ENCODE measurements around the gene AOPEP. TPM values are rescaled to one million over a fixed set of nuclear protein-coding genes. Genes with fewer than 3 reads are reported as not detected.

AOPEP gene
- total RNA-seq, 4 donors from 2014 or later = 126 to 216 (median 136) TPM

- Histone ChIP-seq H3K27me3 (no peaks in the 10 kb centered on the region), H3K27ac (peak overlapping the region; percentile 47 to 90 (median 64)), H3K9me3 (no peaks in the 10 kb centered on the region), H3K36me3 (no peaks in the 10 kb centered on the region), H3K4me3 (replicated peaks in 1 of 3) (no peak overlapping the region), H3K4me1 (peaks cover 41 to 44% of the 10 kb centered on the region in 2 donors)
- no peak for DNase-seq
- TF ChIP-seq POLR2A (IDR thresholded peaks at IDR 0.05) = no peak
- TF ChIP-seq, protein P1, sequence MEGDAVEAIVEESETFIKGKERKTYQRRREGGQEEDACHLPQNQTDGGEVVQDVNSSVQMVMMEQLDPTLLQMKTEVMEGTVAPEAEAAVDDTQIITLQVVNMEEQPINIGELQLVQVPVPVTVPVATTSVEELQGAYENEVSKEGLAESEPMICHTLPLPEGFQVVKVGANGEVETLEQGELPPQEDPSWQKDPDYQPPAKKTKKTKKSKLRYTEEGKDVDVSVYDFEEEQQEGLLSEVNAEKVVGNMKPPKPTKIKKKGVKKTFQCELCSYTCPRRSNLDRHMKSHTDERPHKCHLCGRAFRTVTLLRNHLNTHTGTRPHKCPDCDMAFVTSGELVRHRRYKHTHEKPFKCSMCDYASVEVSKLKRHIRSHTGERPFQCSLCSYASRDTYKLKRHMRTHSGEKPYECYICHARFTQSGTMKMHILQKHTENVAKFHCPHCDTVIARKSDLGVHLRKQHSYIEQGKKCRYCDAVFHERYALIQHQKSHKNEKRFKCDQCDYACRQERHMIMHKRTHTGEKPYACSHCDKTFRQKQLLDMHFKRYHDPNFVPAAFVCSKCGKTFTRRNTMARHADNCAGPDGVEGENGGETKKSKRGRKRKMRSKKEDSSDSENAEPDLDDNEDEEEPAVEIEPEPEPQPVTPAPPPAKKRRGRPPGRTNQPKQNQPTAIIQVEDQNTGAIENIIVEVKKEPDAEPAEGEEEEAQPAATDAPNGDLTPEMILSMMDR (IDR thresholded peaks at IDR 0.05) = no peak
- intact Hi-C loops (cut with DNase I) = no loop called here
- 73 to 81% methylated on average over 16 of the region's 16 CpGs for WGBS, 2 donors
Observed at GRCh38 chr9:95045751-95046150, 319.3 kb downstream of the AOPEP start.

DNA sequence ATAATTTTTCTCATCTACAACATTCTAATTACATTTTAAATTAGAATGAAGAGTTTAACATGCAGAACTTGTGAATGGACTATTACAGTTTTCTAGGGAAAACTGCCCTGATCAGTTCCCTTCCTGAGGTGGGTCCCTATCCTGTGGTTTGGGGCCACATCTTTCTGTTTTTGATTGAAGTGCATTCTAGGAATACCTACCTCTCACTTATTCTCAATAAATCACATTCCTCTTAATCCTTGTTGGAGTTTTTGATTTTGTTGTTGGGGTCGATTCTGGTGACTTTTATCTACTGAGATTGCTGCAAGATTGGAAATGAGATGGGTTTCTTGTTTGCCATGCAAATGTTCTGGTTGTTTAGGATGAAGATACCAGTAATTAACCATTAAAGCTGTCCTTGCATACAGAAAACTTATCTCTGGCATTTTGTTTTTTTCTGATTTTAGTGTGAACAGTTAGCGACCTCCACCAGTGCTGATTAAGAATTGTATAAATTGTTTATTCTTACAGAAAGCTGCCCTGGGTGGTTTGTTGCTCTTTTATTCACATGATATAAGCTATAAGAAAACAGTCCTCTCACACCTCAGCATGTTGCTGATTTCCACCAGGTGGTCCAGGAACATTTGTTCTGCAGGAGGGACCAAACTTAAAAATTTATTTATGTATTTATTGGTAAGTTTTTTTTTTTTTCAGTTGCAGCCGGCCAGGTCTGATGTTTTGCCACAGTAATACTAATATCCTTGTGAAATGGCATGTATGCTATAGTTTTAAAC lies 321.1 kb downstream of the AOPEP start:
- H3K27ac ChIP-seq = peak overlapping the region; percentile 82 to 90 (median 85)
- peaks cover 42 to 44% of the 10 kb centered on the region in 2 donors for H3K4me1 ChIP-seq
- TF ChIP-seq, protein P1 (IDR thresholded peaks at IDR 0.05) = no peak
- no peak for TF ChIP-seq POLR2A (IDR thresholded peaks at IDR 0.05)
- intact Hi-C loops (cut with DNase I) = no loop called here
- H3K9me3 ChIP-seq = no peaks in the 10 kb centered on the region
- no peak overlapping the region for H3K4me3 ChIP-seq (replicated peaks in 1 of 3)
- 66 to 67% methylated on average over 3 of the region's 3 CpGs for WGBS, 2 donors
- DNase-seq = no peak
- H3K27me3 ChIP-seq = no peaks in the 10 kb centered on the region
- no peaks in the 10 kb centered on the region for H3K36me3 ChIP-seq

DNA sequence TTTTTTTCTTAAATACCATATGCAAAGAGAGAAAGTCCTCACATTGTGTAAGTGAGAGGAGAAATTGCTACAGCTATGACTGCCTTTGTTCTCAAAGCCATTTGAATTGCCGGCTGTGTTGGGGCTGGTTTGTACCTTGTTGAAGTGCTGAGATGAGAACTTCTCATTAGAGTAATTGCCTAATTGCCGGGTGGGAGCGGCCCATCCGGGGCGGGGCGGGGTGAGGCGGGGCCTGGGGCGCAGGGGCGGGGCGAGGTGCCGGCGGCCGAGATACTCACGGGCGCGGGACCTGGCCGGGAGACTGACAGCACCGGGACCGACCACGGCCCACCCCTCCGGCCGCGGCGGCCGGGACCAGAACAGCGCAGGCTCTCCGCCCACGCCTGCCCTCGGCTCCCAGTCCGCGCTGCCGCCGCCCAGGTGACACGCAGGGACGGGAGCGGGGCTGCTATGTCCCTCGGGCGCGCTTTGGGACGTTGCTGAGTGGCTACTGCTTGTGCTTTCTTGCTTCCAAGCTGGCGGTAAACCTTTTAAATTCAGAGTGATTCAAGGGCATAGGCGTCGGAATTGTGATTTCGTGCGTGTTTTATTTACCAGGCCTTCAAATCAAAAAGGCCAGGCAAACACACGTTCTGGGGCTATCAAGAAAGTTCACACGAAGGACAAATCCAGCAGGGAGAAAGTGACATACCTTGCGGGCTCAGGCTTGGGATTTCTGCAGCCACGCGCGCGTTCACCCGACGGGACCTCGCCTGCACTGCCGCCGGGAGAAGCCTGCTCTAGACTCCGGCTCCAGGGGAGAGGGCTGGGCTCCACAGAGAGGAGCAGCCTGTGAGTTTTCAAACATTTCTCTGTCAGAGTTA lies 322.0 kb downstream of the AOPEP start:
- H3K36me3 ChIP-seq = no peaks in the 10 kb centered on the region
- H3K9me3 ChIP-seq = no peaks in the 10 kb centered on the region
- H3K27ac ChIP-seq = peak overlapping the region; percentile 82 to 90 (median 85)
- intact Hi-C loops (cut with DNase I) = no loop called here
- no peaks in the 10 kb centered on the region for H3K27me3 ChIP-seq
- peak in 1 of 2 donors; percentile 84 for TF ChIP-seq POLR2A (IDR thresholded peaks at IDR 0.05)
- TF ChIP-seq, protein P1 (IDR thresholded peaks at IDR 0.05) = no peak
- peak; percentile 83 to 88 for DNase-seq
- H3K4me1 ChIP-seq = peaks cover 43 to 44% of the 10 kb centered on the region in 2 donors
- 1 to 7% methylated on average over 19 to 25 of the region's 58 CpGs for WGBS, 2 donors
- H3K4me3 ChIP-seq (replicated peaks in 1 of 3) = peak overlapping the region; percentile 8 to 39 (median 29)

- no peak overlapping the region for H3K4me3 ChIP-seq (replicated peaks in 1 of 3)
- peak overlapping the region; percentile 14 to 90 (median 45) for H3K27ac ChIP-seq
- DNase-seq = no peak
- no peaks in the 10 kb centered on the region for H3K9me3 ChIP-seq
- peaks cover 49 to 51% of the 10 kb centered on the region in 2 donors for H3K4me1 ChIP-seq
- 35 to 40% methylated on average over 6 of the region's 6 CpGs for WGBS, 2 donors
- no peaks in the 10 kb centered on the region for H3K27me3 ChIP-seq
- TF ChIP-seq, protein P1 (IDR thresholded peaks at IDR 0.05) = no peak
- TF ChIP-seq POLR2A (IDR thresholded peaks at IDR 0.05) = no peak
- H3K36me3 ChIP-seq = no peaks in the 10 kb centered on the region
- intact Hi-C loops (cut with DNase I) = no loop called here
Observed at GRCh38 chr9:95049761-95050160, 323.3 kb downstream of the AOPEP start.

All from thyroid gland (tissue), 4 donors.